ENCODE measurements around the gene TRPV2. TPM values are rescaled to one million over a fixed set of nuclear protein-coding genes. Genes with fewer than 3 reads are reported as not detected.

TRPV2 gene
- total and polyA plus RNA-seq, 2 experiments from 2014 or later = 1.7 to 3.2 TPM

DNA sequence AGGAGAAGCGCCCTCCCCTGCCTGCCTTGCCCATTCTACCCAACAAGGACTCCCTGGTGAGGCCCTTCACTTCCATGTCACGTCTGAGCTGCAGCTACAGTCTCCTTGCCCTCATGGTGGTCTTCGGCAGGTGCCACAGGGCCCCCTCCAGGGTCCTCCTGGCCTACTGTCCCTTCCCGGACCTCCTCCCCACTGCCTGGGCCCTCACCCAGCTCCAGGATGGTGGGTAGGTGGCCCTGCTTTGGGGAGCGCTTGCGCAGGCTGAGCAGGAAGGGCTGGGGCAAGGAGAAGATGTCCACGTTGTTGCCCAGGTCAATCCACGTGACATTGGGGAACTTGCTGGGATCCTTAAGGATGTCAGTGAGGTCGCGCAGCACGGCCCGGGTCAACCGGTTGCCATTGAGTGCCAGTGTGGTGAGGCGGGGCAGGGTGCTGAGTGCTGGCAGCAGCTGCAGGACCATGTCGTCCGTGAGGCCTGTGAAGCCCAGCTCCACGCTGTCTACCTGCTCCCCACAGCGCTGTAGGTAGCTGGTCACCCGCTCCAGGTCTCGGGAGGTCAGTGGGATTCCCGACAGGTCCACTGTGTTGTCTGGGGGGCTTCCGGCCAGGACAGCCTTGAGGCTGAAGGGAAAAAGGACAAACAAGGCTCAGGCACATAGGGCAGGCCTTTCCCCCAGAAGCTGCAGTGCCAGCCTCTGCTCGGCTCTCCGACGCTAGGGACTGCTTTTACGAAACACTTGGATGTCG is 28.3 kb downstream of the TRPV2 start:
- peak; percentile 17 for ATAC-seq
- peaks cover 22% of the 10 kb centered on the region for H3K79me2 ChIP-seq (replicated peaks; ENCODE audit: insufficient read depth)
- no peak for TF ChIP-seq JUNB (IDR thresholded peaks at IDR 0.05; ENCODE audit: unreplicated experiment)
- TF ChIP-seq, protein P1, sequence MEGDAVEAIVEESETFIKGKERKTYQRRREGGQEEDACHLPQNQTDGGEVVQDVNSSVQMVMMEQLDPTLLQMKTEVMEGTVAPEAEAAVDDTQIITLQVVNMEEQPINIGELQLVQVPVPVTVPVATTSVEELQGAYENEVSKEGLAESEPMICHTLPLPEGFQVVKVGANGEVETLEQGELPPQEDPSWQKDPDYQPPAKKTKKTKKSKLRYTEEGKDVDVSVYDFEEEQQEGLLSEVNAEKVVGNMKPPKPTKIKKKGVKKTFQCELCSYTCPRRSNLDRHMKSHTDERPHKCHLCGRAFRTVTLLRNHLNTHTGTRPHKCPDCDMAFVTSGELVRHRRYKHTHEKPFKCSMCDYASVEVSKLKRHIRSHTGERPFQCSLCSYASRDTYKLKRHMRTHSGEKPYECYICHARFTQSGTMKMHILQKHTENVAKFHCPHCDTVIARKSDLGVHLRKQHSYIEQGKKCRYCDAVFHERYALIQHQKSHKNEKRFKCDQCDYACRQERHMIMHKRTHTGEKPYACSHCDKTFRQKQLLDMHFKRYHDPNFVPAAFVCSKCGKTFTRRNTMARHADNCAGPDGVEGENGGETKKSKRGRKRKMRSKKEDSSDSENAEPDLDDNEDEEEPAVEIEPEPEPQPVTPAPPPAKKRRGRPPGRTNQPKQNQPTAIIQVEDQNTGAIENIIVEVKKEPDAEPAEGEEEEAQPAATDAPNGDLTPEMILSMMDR (conservative IDR thresholded peaks at IDR 0.05; ENCODE audit: low read depth in 2 of 2) = no peak
- TF ChIP-seq POLR2AphosphoS5 (IDR thresholded peaks at IDR 0.05; ENCODE audit: low read depth) = peak; percentile 70
- no peak for TF ChIP-seq NANOG (IDR thresholded peaks at IDR 0.05; ENCODE audit: borderline replicate concordance)
- TF ChIP-seq ZNF331 (CRISPR knock-in tag; IDR thresholded peaks at IDR 0.05; ENCODE audit: low read depth) = no peak
- H3K9me2 ChIP-seq (ENCODE audit: insufficient read depth) = no peaks in the 10 kb centered on the region
- no peaks in the 10 kb centered on the region for H3K27me3 ChIP-seq (ENCODE audit: insufficient read depth)
- no peak overlapping the region for H3K4me3 ChIP-seq
- peaks cover 33% of the 10 kb centered on the region for H3K36me3 ChIP-seq (ENCODE audit: insufficient read depth)
- H3F3A ChIP-seq (replicated peaks; ENCODE audit: low read depth) = peaks cover 73% of the 10 kb centered on the region
- H3K36me3 Mint-ChIP-seq (ENCODE audit: low read depth) = peaks cover 85% of the 10 kb centered on the region
- H3K27ac Mint-ChIP-seq = peak overlapping the region; percentile 88
- peak overlapping the region; percentile 96; the same call in 1 of the 2 replicates for H3K27ac ChIP-seq (ENCODE audit: low read depth)
- no peak overlapping the region for H3K4me2 ChIP-seq
- H3K4me3 Mint-ChIP-seq = no peak overlapping the region
- H3K4me1 ChIP-seq (ENCODE audit: insufficient read depth) = peaks cover 35% of the 10 kb centered on the region
- H3K4me1 Mint-ChIP-seq = peaks cover 47% of the 10 kb centered on the region
- peaks cover 8% of the 10 kb centered on the region; the same call in 2 of the 3 replicates for H3K9me3 Mint-ChIP-seq
- DNase-seq (ENCODE audit: low spot score) = no peak
- peaks cover 43% of the 10 kb centered on the region for H4K20me1 ChIP-seq (replicated peaks; ENCODE audit: insufficient read depth)
- no peak overlapping the region for H2AFZ ChIP-seq
- peaks cover 61% of the 10 kb centered on the region for H3K27me3 Mint-ChIP-seq (ENCODE audit: insufficient read depth, low read depth, poor library complexity)

DNA sequence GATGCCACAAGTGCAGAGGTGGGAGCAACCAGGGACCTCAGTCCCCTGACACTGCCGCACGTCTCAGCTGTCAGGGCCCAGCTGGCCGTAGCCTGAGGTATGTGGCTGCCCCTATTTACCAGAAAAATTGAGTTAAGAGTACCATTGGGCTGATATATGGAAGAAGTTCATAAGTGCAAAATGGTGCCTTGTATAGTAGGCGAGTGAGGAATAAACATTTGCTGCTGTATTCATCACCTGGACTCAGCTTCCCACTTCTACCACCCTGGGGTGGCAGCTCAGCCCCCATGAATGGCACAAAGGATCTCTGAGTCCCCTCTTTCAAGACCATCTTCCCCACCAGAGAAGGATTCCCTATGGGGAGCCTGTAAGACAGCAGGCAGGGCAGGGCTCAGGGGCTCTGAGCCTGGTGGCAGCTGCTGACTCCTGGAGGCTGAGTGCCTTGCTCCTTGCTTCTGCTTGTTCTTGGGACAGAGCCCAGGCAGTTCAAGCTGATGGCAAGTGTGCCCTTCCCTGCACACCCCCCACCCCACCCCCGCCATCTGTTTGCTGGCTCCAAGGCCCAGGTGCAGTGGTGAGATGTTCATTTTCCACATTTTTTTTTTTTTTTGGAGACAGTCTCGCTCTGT is 29.0 kb downstream of the TRPV2 start:
- no peak overlapping the region for H3K4me3 Mint-ChIP-seq
- peaks cover 54% of the 10 kb centered on the region for H3K27me3 Mint-ChIP-seq (ENCODE audit: insufficient read depth, low read depth, poor library complexity)
- peaks cover 17% of the 10 kb centered on the region for H3K79me2 ChIP-seq (replicated peaks; ENCODE audit: insufficient read depth)
- DNase-seq (ENCODE audit: low spot score) (no peak), ATAC-seq (peak; percentile 13)
- no peaks in the 10 kb centered on the region for H3K27me3 ChIP-seq (ENCODE audit: insufficient read depth)
- peaks cover 33% of the 10 kb centered on the region for H3K36me3 ChIP-seq (ENCODE audit: insufficient read depth)
- peaks cover 80% of the 10 kb centered on the region for H3K36me3 Mint-ChIP-seq (ENCODE audit: low read depth)
- H3K4me1 ChIP-seq (ENCODE audit: insufficient read depth) = peaks cover 35% of the 10 kb centered on the region
- H3K4me3 ChIP-seq = no peak overlapping the region
- peak overlapping the region; percentile 88 for H3K27ac Mint-ChIP-seq
- no peak overlapping the region for H2AFZ ChIP-seq
- H4K20me1 ChIP-seq (replicated peaks; ENCODE audit: insufficient read depth) = peaks cover 46% of the 10 kb centered on the region
- H3K4me2 ChIP-seq = no peak overlapping the region
- peak overlapping the region; percentile 83 for H3K27ac ChIP-seq (ENCODE audit: low read depth)
- H3K9me3 Mint-ChIP-seq = peaks cover 5% of the 10 kb centered on the region; the same call in 2 of the 3 replicates
- H3K9me2 ChIP-seq (ENCODE audit: insufficient read depth) = no peaks in the 10 kb centered on the region
- H3F3A ChIP-seq (replicated peaks; ENCODE audit: low read depth) = peaks cover 71% of the 10 kb centered on the region
- peaks cover 47% of the 10 kb centered on the region for H3K4me1 Mint-ChIP-seq
- TF ChIP-seq POLR2AphosphoS5 (IDR thresholded peaks at IDR 0.05; ENCODE audit: low read depth) = no peak
- no peak for TF ChIP-seq ZNF331 (CRISPR knock-in tag; IDR thresholded peaks at IDR 0.05; ENCODE audit: low read depth)
- TF ChIP-seq, protein P1 (conservative IDR thresholded peaks at IDR 0.05; ENCODE audit: low read depth in 2 of 2) = no peak
- TF ChIP-seq, protein P2, sequence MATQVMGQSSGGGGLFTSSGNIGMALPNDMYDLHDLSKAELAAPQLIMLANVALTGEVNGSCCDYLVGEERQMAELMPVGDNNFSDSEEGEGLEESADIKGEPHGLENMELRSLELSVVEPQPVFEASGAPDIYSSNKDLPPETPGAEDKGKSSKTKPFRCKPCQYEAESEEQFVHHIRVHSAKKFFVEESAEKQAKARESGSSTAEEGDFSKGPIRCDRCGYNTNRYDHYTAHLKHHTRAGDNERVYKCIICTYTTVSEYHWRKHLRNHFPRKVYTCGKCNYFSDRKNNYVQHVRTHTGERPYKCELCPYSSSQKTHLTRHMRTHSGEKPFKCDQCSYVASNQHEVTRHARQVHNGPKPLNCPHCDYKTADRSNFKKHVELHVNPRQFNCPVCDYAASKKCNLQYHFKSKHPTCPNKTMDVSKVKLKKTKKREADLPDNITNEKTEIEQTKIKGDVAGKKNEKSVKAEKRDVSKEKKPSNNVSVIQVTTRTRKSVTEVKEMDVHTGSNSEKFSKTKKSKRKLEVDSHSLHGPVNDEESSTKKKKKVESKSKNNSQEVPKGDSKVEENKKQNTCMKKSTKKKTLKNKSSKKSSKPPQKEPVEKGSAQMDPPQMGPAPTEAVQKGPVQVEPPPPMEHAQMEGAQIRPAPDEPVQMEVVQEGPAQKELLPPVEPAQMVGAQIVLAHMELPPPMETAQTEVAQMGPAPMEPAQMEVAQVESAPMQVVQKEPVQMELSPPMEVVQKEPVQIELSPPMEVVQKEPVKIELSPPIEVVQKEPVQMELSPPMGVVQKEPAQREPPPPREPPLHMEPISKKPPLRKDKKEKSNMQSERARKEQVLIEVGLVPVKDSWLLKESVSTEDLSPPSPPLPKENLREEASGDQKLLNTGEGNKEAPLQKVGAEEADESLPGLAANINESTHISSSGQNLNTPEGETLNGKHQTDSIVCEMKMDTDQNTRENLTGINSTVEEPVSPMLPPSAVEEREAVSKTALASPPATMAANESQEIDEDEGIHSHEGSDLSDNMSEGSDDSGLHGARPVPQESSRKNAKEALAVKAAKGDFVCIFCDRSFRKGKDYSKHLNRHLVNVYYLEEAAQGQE (IDR thresholded peaks at IDR 0.05; ENCODE audit: unreplicated experiment) = no peak
- TF ChIP-seq CREB1 (CRISPR knock-in tag; IDR thresholded peaks at IDR 0.05; ENCODE audit: low read depth) = no peak

All from GM23338 (cell line).